AG08395 (cell line): ENCODE results near the gene AQP12A.

Source experiments
- DNase-seq: peaks from one replicate; pipeline ENCODE4 v3.0.0; 2012; ENCODE audit warnings: mixed read lengths, low spot score

AQP12A gene

DNA sequence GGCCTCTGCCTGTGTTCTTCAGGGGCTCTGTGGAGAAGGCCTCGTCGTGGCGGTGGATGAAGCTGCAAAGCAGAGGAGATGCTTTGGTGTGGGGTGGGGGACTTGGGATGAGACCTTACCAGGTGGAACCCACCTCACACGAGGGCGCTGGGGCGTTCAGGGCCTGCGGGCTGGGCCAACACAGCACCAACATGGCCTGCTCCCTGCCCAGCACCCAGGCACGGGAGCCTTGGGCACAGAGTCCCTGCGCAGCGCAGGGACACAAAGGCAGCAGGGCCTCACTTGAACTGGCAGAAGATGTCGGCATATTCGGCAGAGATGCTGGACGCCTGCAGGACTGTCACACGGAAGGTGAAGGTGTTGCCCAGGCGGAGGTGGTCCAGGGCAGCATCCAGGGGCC is 53.8 kb downstream of the AQP12A start:
- DNase-seq = no peak

DNA sequence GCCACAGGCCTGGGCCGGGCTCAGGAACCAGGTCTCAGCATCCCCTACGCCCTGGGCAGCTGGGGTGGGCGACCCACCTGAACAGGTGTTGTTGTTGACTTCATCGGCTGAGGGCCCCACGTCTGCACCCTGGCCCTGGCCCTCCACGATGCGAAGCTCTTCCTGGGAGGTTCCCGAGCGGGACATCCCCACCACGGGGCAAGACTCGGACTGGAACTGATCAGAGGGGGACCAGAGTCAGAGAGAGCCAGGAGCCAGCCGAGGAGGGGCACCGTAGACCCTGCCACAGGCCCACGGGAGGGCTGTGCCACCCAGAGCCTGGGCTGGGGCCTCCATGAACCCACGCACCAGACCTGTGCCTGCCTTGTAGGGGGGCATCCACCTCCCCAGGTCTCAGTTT is 54.3 kb downstream of the AQP12A start:
- DNase-seq = no peak

DNA sequence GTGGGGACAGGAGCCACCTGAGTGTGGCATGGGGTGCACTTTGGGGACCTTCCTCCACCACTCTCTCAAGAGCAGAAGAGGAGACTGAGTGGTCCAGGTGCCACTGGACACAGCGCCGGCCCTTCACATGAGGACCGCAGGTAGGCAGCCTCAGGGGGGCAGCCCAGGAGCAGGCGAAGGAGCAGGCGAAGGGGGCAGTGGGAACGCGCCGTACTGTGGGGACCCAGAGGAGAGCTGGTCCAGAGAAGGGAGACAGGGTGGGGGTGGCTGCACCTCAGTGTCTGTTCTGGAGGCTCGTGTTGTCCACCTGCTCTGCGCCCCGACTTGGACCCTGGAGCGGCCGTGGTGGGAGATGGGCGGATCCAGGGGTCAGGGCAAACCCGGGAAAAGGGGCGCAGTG is 55.0 kb downstream of the AQP12A start:
- no peak for DNase-seq

DNA sequence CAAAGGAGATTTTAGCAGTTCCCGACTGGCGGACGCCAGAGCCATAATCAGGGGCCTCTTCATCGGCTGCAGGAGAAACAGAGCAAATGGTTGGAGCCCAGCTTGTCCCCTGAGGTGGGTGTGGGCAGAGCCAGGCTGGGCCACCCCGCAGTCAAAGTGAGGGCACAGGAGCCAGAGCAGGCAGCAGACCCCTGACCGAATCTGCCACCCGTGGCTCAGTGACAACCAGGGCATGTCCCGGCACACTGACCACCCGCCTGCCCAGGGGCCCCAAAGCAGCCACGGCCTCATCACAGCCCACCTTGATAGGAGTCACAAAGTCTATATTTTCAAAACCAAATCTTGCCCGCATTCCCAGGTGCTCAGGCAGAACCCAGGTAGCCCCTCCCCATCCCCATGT is 55.6 kb downstream of the AQP12A start:
- no peak for DNase-seq
